Activated CD4-positive, alpha-beta memory T cell treated with anti-CD3 and anti-CD28 coated beads for 36 hours (primary cell): ENCODE results near the gene POC1A. TPM values are rescaled to one million over a fixed set of nuclear protein-coding genes. Genes with fewer than 3 reads are reported as not detected.

Source experiments
- CTCF ChIA-PET: fragments of 350-600 bp; sonication (Branson Sonifier 250); formaldehyde crosslinking; loops from one replicate; lab custom pipeline; 2021; ENCODE audit warnings: antibody characterized with exemption, inconsistent platforms; lab: Charles Lee
- POLR2A ChIA-PET: fragments of 350-600 bp; sonication (Branson Sonifier 250); formaldehyde crosslinking; loops from one replicate; lab custom pipeline; 2021; ENCODE audit warnings: antibody characterized with exemption; lab: Charles Lee
- DNase-seq: peaks from one replicate; pipeline ENCODE4 v3.0.0-alpha.2; 2020
- H3K27ac Mint-ChIP-seq: one replicate; pipeline ENCODE4 v1.8.0; 2021; ENCODE audit warnings: mixed read lengths
- H3K27me3 Mint-ChIP-seq: one replicate; pipeline ENCODE4 v1.8.0; 2021; ENCODE audit warnings: mixed read lengths
- H3K36me3 Mint-ChIP-seq: one replicate; pipeline ENCODE4 v1.8.0; 2021; ENCODE audit warnings: mixed read lengths
- H3K4me1 Mint-ChIP-seq: one replicate; pipeline ENCODE4 v1.8.0; 2021; ENCODE audit warnings: low read depth, mixed read lengths
- H3K4me3 Mint-ChIP-seq: one replicate; pipeline ENCODE4 v1.8.0; 2021; ENCODE audit warnings: mild to moderate bottlenecking, mixed read lengths
- H3K9me3 Mint-ChIP-seq: one replicate; pipeline ENCODE4 v1.8.0; 2021; ENCODE audit warnings: mixed read lengths
- intact Hi-C: fragments of 100-400 bp; cut with micrococcal nuclease; formaldehyde crosslinking; loops from one replicate; pipeline ENCODE4 v1.15.1; 2023
- total RNA-seq, 2 experiments: library from RNA; stranded (reverse); gene quantifications; one replicate each; pipeline ENCODE4 v1.2.3, GENCODE V29; 2021

Gene POC1A
- total RNA-seq, 2 experiments from 2014 or later, result 28.5 to 30.5 TPM

DNA sequence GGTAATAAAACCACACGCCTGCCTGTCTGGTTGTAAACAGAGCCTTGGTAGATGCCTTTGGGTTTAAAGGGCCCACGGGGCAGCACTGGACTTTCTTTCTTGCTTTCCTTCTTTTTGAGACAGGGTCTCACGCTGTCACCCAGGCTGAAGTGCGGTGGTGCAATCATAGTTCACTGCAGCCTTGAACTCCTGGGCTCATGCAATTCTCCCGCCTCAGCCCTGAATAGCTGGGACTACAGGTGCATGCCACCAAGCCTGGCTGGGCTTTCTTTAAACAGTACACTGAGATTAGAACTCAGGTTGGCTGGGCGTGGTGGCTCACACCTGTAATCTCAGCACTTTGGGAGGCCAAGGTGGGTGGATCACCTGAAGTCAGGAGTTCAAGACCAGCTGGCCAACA lies 42.2 kb downstream of the POC1A start:
- ChIA-PET CTCF (interaction anchor here (1.6 kb wide), 1 partner anchor 111 kb away, joined by 5 read pairs; no protein-coding TSS in a partner anchor), POLR2A (no interaction called here)
- H3K4me3 Mint-ChIP-seq, result no peak overlapping the region
- no peak overlapping the region for H3K27ac Mint-ChIP-seq
- no peaks in the 10 kb centered on the region for H3K27me3 Mint-ChIP-seq
- no peaks in the 10 kb centered on the region for H3K36me3 Mint-ChIP-seq
- no peaks in the 10 kb centered on the region for H3K4me1 Mint-ChIP-seq
- no peak for DNase-seq
- no peaks in the 10 kb centered on the region for H3K9me3 Mint-ChIP-seq
- intact Hi-C loops, result no loop called here

GRCh38 chr3:52110502-52110901 lies 43.7 kb downstream of the POC1A start:
- DNase-seq, result no peak
- H3K27ac Mint-ChIP-seq, result no peak overlapping the region
- intact Hi-C loops, result no loop called here
- H3K36me3 Mint-ChIP-seq, result no peaks in the 10 kb centered on the region
- H3K4me1 Mint-ChIP-seq, result no peaks in the 10 kb centered on the region
- CTCF ChIA-PET, result no interaction called here
- no peak overlapping the region for H3K4me3 Mint-ChIP-seq
- H3K9me3 Mint-ChIP-seq, result no peaks in the 10 kb centered on the region
- POLR2A ChIA-PET, result no interaction called here
- H3K27me3 Mint-ChIP-seq, result no peaks in the 10 kb centered on the region

- no peak overlapping the region for H3K27ac Mint-ChIP-seq
- H3K36me3 Mint-ChIP-seq, result no peaks in the 10 kb centered on the region
- H3K27me3 Mint-ChIP-seq, result no peaks in the 10 kb centered on the region
- H3K4me1 Mint-ChIP-seq, result no peaks in the 10 kb centered on the region
- ChIA-PET POLR2A (no interaction called here), CTCF (interaction anchor here (1.8 kb wide), 1 partner anchor 108 kb away, joined by 6 read pairs; no protein-coding TSS in a partner anchor)
- H3K9me3 Mint-ChIP-seq, result no peaks in the 10 kb centered on the region
- intact Hi-C loops, result no loop called here
- no peak for DNase-seq
- H3K4me3 Mint-ChIP-seq, result no peak overlapping the region
Observed at GRCh38 chr3:52109611-52110301, 44.5 kb downstream of the POC1A start.

DNA sequence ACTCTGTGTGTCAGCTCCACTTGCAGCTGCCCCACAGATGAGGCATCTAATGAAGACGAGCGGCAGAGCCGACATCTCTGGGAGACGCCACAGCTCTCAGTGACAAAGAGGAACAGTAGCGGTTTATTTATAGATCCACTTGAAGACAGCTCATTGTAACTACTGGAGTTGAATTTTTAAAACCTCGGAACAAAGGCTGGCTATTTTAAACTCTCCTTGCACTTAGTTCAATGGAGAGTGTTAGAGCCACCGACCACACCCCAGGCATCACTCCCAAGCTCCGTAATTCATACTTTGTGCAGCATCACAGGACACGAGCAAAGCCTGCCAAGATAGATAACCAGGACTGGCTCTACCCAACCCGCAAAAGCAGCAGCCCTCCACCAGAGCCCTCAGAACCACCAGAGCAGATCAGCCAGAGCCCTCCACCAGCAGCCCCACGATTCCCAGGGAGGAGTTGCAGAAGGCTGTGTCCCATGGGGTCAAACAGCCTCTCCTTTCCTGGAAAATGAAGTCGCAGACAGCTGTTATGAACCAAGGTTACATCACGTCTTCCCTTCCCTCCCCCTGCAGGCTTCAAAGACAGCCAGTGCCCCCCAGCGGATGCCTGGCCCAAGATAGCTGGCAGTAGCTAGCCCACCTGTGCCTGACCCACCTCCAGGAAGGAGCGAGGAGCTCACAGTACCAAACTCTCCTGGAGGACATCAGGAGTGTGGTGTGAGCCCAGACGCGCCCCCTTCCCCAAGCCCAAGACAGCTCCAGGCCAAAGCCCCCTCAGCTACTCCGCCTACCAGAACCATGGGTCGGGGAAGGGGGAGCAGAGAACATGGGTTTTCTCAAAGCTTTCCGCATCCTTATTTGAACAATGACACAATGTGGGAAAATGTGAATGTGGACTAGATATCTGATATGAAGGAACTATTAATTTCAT lies 45.7 kb downstream of the POC1A start:
- ChIA-PET CTCF (interaction anchor here (1.5 to 1.8 kb wide), 2 partner anchors 15 to 107 kb away, joined by 6 read pairs; no protein-coding TSS in a partner anchor), POLR2A (no interaction called here)
- H3K36me3 Mint-ChIP-seq, result no peaks in the 10 kb centered on the region
- H3K27ac Mint-ChIP-seq, result no peak overlapping the region
- H3K4me3 Mint-ChIP-seq, result no peak overlapping the region
- no peaks in the 10 kb centered on the region for H3K4me1 Mint-ChIP-seq
- no peaks in the 10 kb centered on the region for H3K9me3 Mint-ChIP-seq
- no peaks in the 10 kb centered on the region for H3K27me3 Mint-ChIP-seq
- intact Hi-C loops, result no loop called here
- no peak for DNase-seq

GRCh38 chr3:52106951-52107611 lies 47.1 kb downstream of the POC1A start:
- H3K4me3 Mint-ChIP-seq, result no peak overlapping the region
- POLR2A ChIA-PET, result no interaction called here
- H3K36me3 Mint-ChIP-seq, result peaks cover 7% of the 10 kb centered on the region
- H3K27me3 Mint-ChIP-seq, result no peaks in the 10 kb centered on the region
- H3K4me1 Mint-ChIP-seq, result no peaks in the 10 kb centered on the region
- intact Hi-C loops, result no loop called here
- H3K9me3 Mint-ChIP-seq, result no peaks in the 10 kb centered on the region
- CTCF ChIA-PET, result no interaction called here
- no peak for DNase-seq
- no peak overlapping the region for H3K27ac Mint-ChIP-seq

DNA sequence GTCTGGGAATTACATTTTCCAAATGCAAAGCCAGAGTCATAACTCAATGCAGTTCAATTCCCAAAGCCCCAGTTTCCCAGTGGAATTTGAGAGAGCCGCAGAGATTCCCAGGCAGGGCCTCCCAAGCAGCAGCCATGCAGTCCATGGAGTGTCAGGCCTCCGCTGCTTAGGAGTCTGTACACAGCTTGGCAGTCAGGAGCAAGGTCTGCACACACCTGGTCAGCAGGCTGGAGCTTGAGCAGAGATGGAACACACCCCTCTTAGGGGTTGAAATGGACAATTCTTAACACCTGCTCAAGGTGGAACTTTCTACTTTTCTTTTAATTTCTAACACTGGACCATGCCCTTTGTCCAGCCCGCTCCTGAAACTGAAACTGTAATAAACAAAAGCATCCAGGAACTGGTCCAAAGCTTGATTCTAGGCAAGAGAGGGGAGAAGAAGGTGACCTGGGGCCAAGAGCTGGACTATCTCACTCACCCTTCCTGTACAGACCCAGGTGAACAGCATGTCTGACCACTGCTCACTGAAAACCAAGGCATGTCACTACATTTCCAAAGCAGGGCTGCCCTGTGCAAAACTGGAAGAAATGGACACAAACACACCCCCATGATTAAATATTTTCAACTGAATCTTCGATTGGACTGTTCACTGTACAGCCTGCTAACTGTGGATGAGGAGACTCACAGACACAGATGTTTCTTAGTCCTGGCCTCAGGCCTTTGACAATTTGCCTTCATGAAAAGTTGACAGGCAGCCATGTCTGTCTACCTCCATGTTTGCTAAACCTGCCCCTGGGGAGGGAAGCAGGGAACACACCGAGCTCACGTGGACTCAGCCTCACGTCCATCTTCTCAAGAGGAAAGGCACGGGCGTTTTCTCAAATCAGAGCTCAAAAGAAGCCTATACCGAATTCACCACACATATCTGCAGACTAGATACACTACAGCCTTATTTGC lies 49.3 kb downstream of the POC1A start:
- no peak overlapping the region for H3K27ac Mint-ChIP-seq
- peaks cover 12% of the 10 kb centered on the region for H3K9me3 Mint-ChIP-seq
- peaks cover 20% of the 10 kb centered on the region for H3K36me3 Mint-ChIP-seq
- no peak overlapping the region for H3K4me3 Mint-ChIP-seq
- intact Hi-C loops, result no loop called here
- no peaks in the 10 kb centered on the region for H3K4me1 Mint-ChIP-seq
- no peaks in the 10 kb centered on the region for H3K27me3 Mint-ChIP-seq
- CTCF ChIA-PET, result no interaction called here
- DNase-seq, result no peak
- POLR2A ChIA-PET, result no interaction called here

GRCh38 chr3:52102934-52103333 lies 51.3 kb downstream of the POC1A start:
- peaks cover 21% of the 10 kb centered on the region for H3K36me3 Mint-ChIP-seq
- ChIA-PET CTCF (no interaction called here), POLR2A (no interaction called here)

GRCh38 chr3:52099001-52099401 lies 55.2 kb downstream of the POC1A start:
- ChIA-PET CTCF (interaction anchor here (2.4 kb wide), 1 partner anchor 24 kb away, joined by 14 read pairs; no protein-coding TSS in a partner anchor), POLR2A (no interaction called here)
- H3K4me1 Mint-ChIP-seq, result no peaks in the 10 kb centered on the region
- H3K27ac Mint-ChIP-seq, result no peak overlapping the region
- intact Hi-C loops, result no loop called here
- no peak overlapping the region for H3K4me3 Mint-ChIP-seq
- peaks cover 12% of the 10 kb centered on the region for H3K9me3 Mint-ChIP-seq
- DNase-seq, result no peak
- H3K27me3 Mint-ChIP-seq, result no peaks in the 10 kb centered on the region
- peaks cover 26% of the 10 kb centered on the region for H3K36me3 Mint-ChIP-seq

More at GRCh38 chr3:52102934-52103333, 51.3 kb downstream of the POC1A start:
- no peaks in the 10 kb centered on the region for H3K4me1 Mint-ChIP-seq
- intact Hi-C loops, result no loop called here
- no peaks in the 10 kb centered on the region for H3K27me3 Mint-ChIP-seq
- DNase-seq, result no peak
- H3K4me3 Mint-ChIP-seq, result no peak overlapping the region
- peaks cover 12% of the 10 kb centered on the region for H3K9me3 Mint-ChIP-seq
- no peak overlapping the region for H3K27ac Mint-ChIP-seq

DNA sequence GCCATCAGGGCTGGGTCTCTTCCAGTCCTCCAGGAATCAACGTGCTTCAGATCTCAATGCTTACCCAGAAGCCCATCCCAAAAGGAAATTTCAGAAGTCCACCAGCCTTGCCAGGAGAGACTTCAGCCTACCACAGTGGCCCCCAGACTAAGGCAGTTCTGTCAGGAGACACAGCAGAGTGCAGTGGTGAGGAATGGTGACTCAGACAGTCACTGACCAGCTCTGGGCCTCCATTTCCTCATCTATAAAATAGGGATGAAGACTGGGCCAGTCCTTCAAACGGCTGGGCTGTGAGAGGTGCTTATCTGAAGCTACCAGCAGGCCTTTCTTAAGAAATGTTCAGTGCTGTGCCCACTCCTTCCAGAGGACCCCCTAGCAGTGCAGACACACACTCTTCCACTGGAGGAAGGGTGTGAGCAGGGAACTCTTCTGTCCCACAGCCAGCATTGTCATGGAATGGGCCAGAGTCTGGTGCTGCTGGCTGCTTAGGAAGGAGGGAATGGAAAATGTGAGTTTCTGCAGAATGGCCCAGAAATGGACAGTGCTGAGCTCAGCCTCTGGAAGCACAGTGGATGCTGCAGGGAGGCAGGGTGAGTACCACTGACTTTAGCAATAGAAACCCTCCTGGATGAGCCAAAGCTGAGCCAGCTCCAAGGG lies 56.2 kb downstream of the POC1A start:
- Mint-ChIP-seq H3K4me3 (no peak overlapping the region), H3K36me3 (peaks cover 25% of the 10 kb centered on the region), H3K9me3 (peaks cover 12% of the 10 kb centered on the region), H3K27ac (no peak overlapping the region), H3K27me3 (no peaks in the 10 kb centered on the region), H3K4me1 (no peaks in the 10 kb centered on the region)
- DNase-seq, result no peak
- intact Hi-C loops, result no loop called here
- CTCF ChIA-PET, result interaction anchor here (2.4 kb wide), 1 partner anchor 25 kb away, joined by 14 read pairs; no protein-coding TSS in a partner anchor
- POLR2A ChIA-PET, result no interaction called here

DNA sequence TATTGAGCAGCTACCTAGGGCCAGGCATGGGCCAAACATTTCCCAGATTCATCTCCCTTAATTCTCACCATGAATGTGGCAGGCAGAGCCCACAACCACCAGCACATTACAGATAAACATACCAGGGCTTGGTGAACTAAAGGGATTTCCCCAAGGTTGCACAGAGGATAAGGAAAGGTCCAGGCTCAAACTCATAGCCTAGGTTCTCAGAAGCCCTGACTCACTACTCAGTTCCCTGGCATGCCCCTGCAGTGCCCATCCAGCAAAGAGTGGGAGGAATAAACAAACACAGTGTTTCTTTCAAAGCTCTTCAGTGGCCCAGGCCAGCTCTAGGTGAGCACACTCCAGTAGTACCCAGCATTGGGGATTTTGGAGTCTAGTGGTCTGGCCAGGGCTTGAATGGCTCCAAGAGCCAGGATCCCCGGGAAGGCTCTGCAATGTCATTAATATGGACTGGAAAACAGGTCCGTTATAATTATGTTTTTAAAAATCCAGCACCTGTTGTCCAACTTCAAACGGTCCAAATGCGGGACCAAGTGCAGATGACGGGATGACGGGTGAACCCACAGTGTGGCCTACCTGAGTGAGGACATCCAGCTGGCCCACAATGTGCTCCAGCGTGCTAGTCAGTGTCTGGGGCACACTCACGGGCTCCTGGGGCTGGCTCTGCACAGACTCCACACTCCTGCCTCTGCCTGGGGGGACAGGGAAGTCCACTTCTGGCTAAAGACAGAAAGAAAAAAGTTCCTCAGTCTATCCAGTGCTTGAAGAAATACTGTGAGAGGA lies 58.0 kb downstream of the POC1A start:
- H3K4me1 Mint-ChIP-seq, result no peaks in the 10 kb centered on the region
- H3K27ac Mint-ChIP-seq, result no peak overlapping the region
- peaks cover 9% of the 10 kb centered on the region for H3K9me3 Mint-ChIP-seq
- H3K4me3 Mint-ChIP-seq, result no peak overlapping the region
- H3K36me3 Mint-ChIP-seq, result peaks cover 16% of the 10 kb centered on the region
- no peak for DNase-seq
- ChIA-PET CTCF (interaction anchor here (0.8 kb wide), 1 partner anchor 94 kb away, joined by 3 read pairs; no protein-coding TSS in a partner anchor), POLR2A (no interaction called here)
- intact Hi-C loops, result no loop called here
- H3K27me3 Mint-ChIP-seq, result no peaks in the 10 kb centered on the region
